Upper lobe of left lung (tissue), 4 donors: ENCODE measurements around the gene MRPS18A.
A peak's percentile ranks its signal among the peaks of the same experiment; 100 is the strongest.

Source experiments
- CTCF ChIP-seq, 6 experiments: fragments of 450-650 bp in 4 of 6; fragments of 200-600 bp in 2 of 6; sonication (generic) in 2 of 6; IDR thresholded peaks; one replicate each; pipeline ENCODE4 v1.5.1; 2016 to 2019; ENCODE audit warnings: antibody characterized with exemption in 6 of 6
- POLR2AphosphoS5 ChIP-seq, 2 donors: sonication (generic); formaldehyde crosslinking; IDR thresholded peaks; one replicate each; pipeline ENCODE4 v1.5.1; 2017; ENCODE audit warnings: antibody characterized with exemption in 2 of 2

GRCh38 chr6:43668151-43669028 is 19.2 kb downstream of the MRPS18A start:
- TF ChIP-seq CTCF (IDR thresholded peaks at IDR 0.05) (peak; percentile 36 to 72 (median 60)), POLR2AphosphoS5 (IDR thresholded peaks at IDR 0.05) (peak in 1 of 2 donors; percentile 61)
